NCI-H128 (cell line): ENCODE measurements around the gene C15orf61.

Experiments used
- DNase-seq: peaks from one replicate; lab custom pipeline; 2025; ENCODE audit not compliant: unreplicated experiment; lab: John Stamatoyannopoulos, UW

Gene C15orf61

DNA sequence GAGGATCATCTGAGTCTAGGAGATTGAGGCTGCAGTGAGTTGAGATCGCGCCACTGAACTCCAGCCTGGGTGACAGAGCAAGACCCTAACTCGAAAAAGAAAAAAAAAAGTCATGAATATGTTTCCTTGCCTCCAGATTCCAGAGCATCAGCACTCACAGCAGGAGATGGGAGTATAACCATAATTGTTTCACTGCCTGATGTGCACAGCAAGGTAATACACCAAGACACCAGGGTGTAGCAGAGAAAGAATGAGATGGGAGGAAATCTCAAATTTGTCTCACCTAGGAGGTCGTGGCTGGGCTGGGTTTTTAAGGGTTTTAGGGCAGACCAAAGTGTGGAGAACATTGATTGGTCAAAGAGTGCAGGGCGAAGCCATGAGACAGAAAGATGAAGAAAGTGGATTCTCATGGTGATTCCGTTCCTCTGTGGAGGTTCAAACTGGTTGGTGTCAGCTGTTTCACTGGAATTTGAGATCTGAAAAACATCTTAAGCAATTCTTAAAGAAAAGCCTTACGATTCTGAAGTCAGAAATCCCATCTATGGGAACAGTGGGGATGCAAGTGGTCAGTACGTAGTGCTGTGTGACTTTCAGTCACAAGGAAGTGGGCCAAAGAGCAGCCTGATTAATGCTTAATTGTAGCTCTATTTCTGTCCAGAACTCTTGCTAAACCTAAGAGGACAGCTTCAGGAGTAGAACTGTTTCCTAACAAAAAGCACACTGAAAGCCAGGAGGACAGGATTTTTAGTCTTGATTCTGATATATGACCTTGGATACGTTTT is 7.8 kb upstream of the C15orf61 start:
- DNase-seq: no peak

DNA sequence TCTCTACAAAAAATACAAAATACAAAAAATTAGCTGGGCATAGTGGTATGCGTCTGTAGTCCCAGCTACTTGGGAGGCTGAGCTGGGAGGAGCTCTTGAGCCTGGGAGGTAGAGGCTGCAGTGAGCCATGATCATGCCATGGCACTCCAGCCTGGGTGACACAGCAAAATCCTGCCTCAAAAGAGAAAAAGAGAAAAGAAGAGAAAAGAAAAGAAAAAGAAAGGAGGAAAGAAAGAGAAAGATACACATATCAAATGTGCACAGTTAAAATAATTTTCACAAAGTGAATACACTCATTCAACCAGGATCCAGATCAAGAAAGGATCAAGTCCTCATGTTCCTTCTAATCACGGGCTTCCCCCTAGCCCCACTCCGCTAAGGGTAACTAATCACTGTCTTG is 5.8 kb upstream of the C15orf61 start:
- no peak for DNase-seq

DNA sequence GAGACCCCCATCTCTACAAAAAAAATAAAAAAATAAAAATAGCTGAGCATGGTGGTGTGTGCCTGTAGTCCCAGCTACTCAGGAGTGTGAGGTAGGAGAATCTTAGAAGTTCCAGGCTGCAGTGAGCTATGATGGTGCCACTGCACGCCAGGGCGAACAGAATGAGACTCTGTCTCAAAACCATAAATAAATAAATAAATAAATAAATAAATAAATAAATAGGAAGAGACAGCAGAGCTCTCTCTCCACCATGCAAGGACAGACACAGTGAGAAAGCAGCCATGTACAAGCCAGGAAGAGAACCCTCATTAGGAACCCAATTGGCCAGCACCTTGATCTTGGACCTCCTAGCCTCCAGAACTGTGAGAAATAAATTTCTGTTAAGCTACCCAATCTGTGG is 5.4 kb upstream of the C15orf61 start:
- no peak for DNase-seq

DNA sequence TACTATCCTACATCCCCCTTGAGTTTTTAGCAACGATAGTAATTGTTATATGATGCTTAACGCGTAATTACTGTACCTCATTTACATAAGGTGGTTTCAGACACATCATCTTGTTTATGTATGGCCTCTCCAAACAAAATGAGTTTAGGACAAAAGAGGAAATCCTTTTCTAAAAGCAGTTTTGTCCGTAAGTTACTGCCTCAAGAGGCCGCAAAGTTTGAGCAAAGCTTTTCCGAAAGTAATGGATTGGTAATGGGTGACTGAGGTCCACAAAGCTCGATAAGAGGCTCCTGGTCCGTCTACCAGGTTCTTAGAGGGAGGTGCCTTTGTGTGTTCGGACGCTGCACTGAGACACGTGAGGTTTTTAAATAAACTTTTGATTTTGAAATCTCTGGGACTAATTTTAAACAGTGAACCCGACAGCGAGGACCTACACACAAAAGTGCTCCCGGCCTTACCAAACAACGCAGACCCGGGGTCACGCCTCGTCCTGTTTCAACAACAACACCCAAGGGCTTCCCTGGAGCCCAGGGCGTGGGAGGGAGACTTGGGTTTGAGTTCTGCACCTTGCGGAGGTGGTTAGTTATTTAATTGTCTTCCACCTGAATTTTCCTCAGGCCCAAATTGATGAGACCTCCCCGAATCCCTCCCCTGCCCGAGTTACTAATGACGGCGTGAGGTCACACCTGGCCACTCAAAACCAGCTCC is 456 bp upstream of the C15orf61 start:
- DNase-seq: no peak

DNA sequence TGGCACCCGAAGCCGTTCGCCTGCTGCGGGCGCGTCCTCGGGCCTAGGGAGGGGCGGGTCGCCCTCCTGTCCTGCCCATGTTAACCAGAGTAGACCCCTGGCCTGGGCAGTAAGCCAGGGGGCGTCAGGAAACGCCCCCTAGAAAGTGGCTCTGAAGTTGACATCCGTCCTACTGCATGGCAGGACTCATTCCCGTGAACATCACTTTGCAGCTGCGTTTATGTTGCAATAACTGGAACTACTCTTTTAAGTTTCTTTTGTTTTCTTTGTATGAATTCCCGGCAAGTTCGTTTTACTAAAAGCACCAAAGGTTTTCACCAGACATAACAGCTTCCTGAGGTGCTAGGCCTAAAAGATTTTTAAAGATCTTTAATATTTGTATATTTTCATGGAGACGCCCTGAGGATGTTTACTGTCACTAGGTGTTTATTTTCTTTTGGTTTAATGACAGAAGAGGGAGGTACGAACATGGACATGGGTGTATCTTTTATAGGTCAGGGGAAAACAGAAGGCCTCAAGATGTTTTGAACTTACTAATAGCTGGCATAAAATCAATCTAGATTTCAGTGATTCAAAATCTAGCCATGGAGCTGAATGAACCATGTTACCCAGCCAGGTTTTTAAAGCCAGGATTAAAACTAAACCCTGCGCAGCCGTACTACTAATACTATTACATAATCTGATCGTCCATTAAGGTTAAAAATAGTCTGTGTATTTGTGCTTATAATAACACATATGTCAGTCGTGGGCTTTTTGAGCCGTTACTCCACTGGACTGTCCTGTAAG is 1.0 kb downstream of the C15orf61 start:
- no peak for DNase-seq

DNA sequence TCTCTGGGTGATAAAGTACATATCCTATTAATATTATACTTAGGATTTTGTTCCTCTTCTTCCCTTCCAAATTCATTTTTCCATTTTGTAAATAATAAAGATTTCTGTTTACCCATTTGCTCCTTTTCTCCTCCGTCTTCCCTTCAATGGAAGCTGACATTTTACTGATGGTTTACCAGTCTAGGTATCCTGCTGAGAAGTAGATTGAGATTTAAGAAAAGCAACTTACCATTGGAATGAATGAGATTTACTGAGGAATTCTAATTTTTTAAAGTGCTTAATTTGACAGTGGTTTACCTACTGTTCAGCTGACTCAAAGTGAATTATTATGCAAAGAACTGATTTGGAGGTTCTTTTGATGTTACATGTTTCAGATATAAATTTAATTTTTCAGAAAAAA is 2.4 kb downstream of the C15orf61 start:
- DNase-seq: no peak

DNA sequence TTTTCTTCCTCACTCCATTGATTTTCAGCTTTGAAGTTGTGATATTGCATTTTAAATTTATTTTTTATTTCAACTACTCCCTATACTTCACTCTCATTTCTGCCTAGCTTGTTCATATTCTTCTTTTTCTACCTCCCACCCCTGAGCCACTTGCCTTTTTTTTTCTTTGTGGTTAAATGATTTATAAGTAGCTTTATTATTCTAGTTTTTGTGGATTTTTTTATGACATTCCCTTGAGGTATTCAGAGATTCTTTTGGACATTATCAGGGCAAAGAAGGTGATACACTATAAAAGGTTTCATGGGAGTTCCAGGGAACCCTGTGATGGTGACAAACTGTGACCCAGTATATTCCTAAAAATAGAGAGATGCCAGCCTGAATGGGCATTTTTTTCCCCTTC is 3.3 kb downstream of the C15orf61 start:
- DNase-seq: no peak

DNA sequence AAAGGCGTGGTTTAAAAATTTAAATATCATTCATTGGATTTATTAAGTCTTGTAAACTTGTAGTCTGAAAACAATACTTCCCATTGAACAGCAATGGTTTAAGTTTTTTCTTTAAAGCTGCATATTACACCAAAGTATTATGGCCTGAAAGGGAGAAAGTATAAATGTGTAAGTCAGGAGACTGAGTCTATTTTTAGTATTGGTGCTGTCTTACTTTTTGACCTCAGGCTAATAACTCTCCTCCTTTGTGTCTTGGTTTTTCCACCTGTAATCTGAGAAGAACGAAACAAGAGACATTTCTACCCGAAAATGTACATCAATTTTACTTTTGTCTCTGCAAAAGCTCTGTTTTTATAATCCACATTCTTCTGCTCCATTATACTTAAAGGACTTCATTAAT is 7.6 kb downstream of the C15orf61 start:
- no peak for DNase-seq

DNA sequence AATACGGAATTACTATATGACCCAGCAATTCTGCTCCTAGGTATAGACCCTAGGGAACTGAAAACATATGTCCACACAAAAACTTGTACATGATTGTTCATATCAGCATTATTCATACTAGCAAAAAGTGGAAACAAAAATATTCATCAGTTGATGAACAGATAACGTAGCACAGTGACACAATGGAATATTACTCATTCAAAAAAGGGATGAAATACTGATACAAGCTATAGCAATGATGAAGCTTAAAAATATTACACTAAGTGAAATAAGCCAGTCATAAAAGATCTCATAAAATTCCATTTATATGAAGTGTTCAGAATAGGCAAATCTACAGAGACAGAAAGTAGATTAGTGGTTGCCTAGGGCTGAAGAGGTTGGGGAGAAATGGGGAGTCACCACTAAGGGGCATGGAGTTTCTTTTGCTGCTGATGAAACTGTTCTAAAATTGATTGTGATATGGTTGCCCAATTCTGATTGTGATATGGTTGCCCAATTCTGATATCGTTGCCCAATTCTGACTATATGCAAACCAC is 10.5 kb downstream of the C15orf61 start:
- no peak for DNase-seq

DNA sequence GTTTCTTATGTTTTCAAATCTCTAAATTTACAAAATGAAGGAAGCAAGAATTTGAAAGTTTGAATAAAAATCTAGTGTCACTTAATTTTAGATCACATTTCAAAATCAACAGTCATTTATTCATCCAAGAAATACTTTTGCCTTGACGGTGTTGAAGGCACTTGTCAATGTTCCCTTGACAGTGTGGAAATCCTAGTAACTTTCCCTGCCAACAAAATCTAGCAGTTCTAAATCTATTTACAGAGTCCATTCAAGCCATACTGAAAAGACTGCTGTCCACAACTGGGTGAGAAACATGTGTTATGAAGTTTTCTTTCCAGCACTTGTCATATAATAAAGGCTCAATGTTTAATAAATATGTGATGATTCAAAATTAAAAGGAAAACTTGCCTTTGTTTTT is 12.9 kb downstream of the C15orf61 start:
- DNase-seq: no peak

DNA sequence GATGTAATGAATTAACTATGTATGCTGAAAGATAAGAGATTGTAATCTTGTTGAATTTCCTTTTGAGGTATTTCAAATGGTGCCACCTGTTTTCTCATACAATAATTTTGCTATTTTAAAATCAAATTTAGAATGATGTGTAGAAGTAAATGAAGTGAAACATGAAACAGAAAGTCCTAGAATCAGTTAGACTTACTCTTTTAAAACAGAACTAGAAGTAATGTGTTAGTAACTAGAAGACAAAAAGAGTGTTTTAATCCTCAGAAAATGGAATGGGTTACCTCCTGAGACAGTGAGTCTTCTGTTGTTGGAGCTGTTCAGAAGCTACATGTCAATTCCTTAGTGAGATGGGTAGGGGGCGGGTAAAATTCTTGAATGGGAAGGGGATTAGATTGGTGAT is 13.4 kb downstream of the C15orf61 start:
- no peak for DNase-seq

DNA sequence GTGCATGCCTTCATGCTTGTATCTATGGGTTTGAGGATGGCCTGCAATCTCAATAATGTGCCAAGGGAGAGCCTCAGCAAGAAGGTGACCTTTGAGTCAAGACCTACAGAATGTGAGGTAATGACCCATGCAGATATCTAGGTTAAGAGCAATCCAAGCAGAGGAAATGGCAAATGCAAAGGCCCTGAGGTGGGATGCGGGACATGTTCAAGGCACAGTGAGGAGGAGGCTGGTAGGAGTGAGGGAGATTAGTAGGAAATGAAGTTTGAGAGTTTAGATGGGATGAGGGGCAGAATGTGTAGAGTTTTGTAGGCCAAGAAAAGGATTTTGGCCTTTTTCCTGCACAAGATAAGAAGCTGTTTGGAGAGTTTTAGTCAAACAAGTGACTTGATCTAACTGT is 16.8 kb downstream of the C15orf61 start:
- DNase-seq: no peak

DNA sequence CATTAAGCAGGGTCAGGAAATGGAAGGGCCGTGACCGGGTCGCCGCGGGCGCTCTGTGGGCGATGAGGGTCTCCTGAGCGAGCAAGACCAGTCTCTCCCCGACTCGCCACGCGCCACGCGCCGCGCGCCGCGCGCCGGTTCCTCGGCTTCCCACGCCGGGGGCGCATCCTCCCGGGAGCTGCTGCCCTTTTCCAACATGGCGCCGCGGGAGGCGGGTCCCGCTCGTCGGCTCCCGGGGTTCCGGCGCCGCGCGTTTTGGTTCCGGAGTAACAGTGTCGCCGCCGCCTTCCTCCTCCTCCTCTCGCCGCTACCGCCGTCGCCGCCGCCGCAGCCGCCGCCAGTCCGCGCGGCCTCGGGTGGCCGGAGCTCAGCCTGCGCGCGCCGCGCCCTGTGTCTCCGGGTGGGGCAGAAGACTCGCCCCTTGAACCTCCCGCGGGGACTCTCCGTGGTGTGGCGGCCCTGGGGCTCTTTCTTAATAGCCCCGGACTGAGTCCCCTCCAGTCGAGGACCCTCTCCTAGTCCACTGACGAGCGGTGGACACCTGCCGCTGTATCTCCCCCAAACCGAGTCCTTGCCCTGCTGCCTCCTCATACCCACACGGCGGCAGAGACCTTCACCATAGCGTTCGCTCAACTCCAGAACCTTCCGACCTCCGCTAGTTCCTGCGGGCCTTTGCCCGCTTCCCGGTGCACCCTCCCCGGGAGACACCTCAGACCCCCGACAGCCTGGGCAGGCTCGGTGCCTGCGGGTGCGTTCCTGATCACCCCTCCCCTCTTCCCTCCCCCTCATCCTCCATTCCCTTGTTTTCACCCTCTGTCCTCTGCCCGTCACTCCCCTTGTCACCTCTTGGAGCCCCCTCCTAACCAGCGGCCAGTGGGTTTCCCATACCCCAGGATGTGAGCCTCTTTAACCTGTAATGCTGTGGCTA is 21.8 kb downstream of the C15orf61 start, which contains the start of gene MAP2K5:
Gene MAP2K5, plus strand, starts transcription at position 284 of the 928 bp plus-strand sequence. Its CDS starts 633 bp downstream, at position 917.
- DNase-seq: no peak

DNA sequence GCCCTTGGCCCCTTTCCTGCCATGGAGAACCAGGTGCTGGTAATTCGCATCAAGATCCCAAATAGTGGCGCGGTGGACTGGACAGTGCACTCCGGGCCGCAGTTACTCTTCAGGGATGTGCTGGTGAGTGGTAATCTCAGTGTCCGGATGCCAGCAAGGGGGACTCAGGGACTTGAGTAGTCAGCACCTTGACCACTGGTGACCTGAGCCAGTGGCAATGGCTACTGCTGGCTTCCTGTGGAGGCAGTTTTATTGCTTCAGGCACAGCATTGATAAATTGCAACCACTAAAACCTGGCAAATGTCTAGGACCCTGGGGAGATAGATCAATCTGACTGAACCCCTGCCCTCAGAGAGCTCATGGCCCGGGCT is 22.4 kb downstream of the C15orf61 start:
- no peak for DNase-seq

DNA sequence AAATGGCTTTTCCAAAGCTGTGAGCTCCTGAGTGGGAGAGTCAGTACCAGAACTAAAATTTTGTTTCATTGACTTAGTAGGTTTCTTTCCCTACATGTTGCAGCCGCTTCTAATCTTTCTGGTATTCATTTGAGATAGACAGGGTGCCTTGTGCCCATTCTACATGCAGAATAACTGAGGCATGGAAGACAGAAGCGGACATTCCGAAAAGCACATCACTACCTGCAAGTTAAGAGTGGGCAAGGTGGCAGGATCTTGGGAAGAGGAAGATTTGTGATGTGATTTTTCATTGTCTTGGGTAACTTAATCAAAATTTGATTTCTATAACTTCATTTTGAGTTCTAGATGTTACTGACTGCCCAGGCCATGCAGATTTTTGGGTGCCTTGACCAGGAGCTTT is 23.5 kb downstream of the C15orf61 start:
- DNase-seq: no peak

DNA sequence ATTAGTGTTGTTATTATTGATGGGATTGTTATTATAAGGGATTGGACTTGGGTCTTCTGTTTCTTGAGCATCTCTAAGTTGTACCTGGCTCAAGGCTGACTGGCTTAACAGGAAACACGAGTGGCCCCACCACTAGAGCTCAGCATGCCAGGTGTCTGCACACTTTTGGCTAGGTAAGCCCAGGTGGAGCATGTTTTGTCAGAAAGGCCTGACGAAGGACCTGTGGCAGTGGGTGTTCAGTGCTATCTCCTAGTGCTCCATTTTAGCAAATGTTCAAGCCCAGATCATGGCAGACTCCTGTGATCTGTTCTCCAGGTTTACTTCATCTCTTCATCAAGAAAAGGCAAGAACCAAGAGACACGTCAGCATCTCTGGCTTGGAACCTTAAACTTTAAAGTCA is 24.9 kb downstream of the C15orf61 start:
- no peak for DNase-seq

DNA sequence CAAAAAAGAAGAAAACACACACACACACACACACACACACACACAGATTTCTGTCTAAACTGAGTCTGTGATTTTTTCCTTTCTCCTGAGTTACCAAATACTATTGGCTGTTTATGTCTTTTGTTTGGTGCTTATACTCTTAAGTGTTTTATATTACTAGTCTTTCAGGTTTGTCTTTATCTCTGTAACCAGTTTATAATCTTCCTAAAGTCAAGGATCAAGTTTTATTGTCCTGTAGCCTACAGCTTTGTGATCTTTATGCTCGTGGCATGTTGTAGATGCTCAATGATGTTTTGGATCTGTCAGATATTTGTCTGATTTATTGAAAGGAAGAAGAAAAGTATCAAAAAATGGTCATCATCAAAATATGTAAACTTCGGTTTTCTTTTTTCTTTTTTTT is 26.1 kb downstream of the C15orf61 start:
- DNase-seq: no peak

DNA sequence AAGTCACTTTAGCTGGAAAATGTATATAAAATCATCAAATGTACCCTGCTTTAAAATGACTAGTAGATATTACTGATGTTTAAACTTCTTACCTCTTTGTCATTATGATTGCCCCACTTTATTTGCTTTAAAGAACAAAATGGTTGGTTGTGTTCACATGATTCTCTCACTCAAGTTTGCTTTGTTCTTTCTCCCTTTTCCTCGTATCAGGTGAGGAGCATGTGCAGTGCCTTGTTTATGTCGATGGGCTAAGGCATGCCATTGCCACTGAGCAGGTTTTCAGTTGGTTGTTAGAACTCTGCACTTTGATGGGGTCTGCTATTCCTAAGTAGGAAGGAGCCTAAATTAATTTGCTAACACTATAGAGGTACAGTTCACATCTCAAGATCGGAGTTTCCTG is 26.9 kb downstream of the C15orf61 start:
- no peak for DNase-seq

DNA sequence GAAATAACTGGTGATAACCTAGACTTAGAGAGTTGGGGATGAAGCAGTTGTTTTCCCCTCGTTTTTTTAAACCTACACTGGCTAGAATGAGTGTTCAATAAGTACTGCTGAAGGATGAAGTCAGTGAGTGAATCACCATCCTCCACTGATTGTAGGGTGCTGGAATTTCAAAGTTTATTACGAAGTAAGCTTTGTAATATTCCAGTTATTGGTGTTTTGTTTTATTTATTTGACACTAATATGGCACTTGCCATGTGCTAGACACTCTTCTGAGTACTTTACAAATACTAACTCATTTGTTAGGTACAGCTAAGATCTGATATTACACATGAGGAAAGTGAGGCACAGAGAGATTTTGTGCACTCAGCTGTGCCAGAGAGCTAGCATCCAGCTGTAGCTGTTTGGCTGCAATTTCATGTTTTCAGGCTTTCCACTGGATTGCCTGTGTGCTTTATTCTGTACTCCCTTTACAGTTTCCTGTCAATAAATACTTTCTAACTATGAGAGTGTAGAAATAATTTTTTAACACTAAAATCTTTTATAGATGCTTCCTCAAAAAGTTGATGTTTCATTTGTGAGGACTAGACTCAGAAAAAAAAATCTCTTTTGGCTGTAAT is 27.4 kb downstream of the C15orf61 start:
- no peak for DNase-seq
